ENCODE measurements around the gene ACTR1A.

The ACTR1A gene

DNA sequence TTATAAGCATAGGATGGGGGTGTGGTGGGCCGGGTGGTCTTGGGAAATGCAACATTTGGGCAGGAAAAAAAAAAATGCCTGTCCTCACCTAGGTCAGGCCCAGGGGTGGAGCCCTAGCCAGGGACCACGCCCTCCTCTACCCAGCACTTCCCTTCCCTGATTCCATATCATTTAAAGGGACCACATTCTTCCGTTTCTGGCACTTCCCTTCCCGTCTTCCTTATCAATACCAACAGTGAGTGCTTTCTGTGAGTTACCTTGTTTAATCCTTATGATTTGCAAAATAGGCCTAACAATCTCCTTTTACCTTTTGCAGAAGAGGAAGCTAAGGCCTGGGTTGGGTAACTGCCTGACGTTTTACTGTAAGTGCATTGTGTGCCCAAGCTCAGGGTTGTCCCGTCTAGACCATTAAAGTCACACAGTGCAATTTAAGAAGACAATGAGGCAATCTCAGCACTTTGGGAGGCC is 34.5 kb downstream of the ACTR1A start:
- POLR2A ChIA-PET, result interaction anchor here (1.6 to 3.2 kb wide), 2 partner anchors 36 to 47 kb away, joined by 6 to 11 read pairs; partner anchors contain the start of genes CUEDC2 and FBXL15

GRCh38 chr10:102467318-102467717 is 35.2 kb downstream of the ACTR1A start:
- POLR2A ChIA-PET, result interaction anchor here (3.2 kb wide), 1 partner anchor 35 kb away, joined by 11 read pairs; the partner anchor contains the start of gene CUEDC2
- no peak for DNase-seq (ENCODE audit: extremely low spot score)
- TF ChIP-seq CTBP1 (IDR thresholded peaks at IDR 0.05; ENCODE audit: borderline replicate concordance), result no peak
- no peak for TF ChIP-seq BHLHE40 (IDR thresholded peaks at IDR 0.05; ENCODE audit: borderline replicate concordance)
- no peak for TF ChIP-seq SUZ12 (IDR thresholded peaks at IDR 0.05)
- TF ChIP-seq ZNF384 (IDR thresholded peaks at IDR 0.05), result no peak
- TF ChIP-seq TARDBP (IDR thresholded peaks at IDR 0.05), result no peak
- no peak for TF ChIP-seq FOXA1 (IDR thresholded peaks at IDR 0.05)
- no peak for TF ChIP-seq LEF1 (IDR thresholded peaks at IDR 0.05; ENCODE audit: borderline replicate concordance)
- TF ChIP-seq FOXK2 (IDR thresholded peaks at IDR 0.05), result no peak
- TF ChIP-seq ARNT (IDR thresholded peaks at IDR 0.05), result no peak
- TF ChIP-seq SP1 (IDR thresholded peaks at IDR 0.05), result no peak
- TF ChIP-seq HDGF (IDR thresholded peaks at IDR 0.05; ENCODE audit: borderline replicate concordance), result no peak
- TF ChIP-seq, protein P1, sequence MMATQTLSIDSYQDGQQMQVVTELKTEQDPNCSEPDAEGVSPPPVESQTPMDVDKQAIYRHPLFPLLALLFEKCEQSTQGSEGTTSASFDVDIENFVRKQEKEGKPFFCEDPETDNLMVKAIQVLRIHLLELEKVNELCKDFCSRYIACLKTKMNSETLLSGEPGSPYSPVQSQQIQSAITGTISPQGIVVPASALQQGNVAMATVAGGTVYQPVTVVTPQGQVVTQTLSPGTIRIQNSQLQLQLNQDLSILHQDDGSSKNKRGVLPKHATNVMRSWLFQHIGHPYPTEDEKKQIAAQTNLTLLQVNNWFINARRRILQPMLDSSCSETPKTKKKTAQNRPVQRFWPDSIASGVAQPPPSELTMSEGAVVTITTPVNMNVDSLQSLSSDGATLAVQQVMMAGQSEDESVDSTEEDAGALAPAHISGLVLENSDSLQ (IDR thresholded peaks at IDR 0.05), result no peak
- no peak for TF ChIP-seq FOXM1 (IDR thresholded peaks at IDR 0.05; ENCODE audit: borderline replicate concordance)
- TF ChIP-seq L3MBTL2 (conservative IDR thresholded peaks at IDR 0.05), result no peak
- no peak for TF ChIP-seq ELF4 (IDR thresholded peaks at IDR 0.05)
- no peak for TF ChIP-seq NFRKB (IDR thresholded peaks at IDR 0.05)
- CTCF ChIA-PET, result no interaction called here

More for the DNA sequence above, 34.5 kb downstream of the ACTR1A start:
- CTCF ChIA-PET, result no interaction called here
- TF ChIP-seq ZNF384 (IDR thresholded peaks at IDR 0.05) (no peak), NFRKB (IDR thresholded peaks at IDR 0.05) (no peak), FOXA1 (IDR thresholded peaks at IDR 0.05) (no peak), FOXM1 (IDR thresholded peaks at IDR 0.05; ENCODE audit: borderline replicate concordance) (no peak), ARNT (IDR thresholded peaks at IDR 0.05) (no peak), SUZ12 (IDR thresholded peaks at IDR 0.05) (no peak), HDGF (IDR thresholded peaks at IDR 0.05; ENCODE audit: borderline replicate concordance) (no peak), TARDBP (IDR thresholded peaks at IDR 0.05) (no peak), CTBP1 (IDR thresholded peaks at IDR 0.05; ENCODE audit: borderline replicate concordance) (no peak), ELF4 (IDR thresholded peaks at IDR 0.05) (no peak), BHLHE40 (IDR thresholded peaks at IDR 0.05; ENCODE audit: borderline replicate concordance) (no peak), LEF1 (IDR thresholded peaks at IDR 0.05; ENCODE audit: borderline replicate concordance) (no peak), FOXK2 (IDR thresholded peaks at IDR 0.05) (no peak), SP1 (IDR thresholded peaks at IDR 0.05) (no peak), L3MBTL2 (conservative IDR thresholded peaks at IDR 0.05) (no peak)
- TF ChIP-seq, protein P1 (IDR thresholded peaks at IDR 0.05), result no peak
- no peak for DNase-seq (ENCODE audit: extremely low spot score)

DNA sequence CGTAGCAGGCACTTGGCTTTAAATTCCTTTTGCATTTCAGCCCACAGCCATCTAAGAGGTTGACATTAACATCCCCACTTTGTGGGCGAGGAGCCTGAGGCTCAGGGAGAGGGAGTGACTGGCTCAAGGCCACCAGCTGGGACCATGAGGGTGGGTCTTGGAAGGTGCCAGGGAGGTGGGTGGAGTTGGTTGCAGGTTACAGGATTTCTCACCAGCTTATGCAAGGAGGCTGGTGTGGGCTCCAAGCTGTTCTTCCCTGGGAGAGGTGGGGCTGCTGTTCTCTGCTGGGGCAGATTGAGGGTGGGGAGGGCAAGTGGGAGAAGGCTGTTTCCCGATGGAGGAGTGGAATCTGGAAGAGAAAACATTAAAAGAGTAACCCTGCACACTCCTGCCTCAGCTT is 37.0 kb downstream of the ACTR1A start:
- POLR2A ChIA-PET, result interaction anchor here (1.1 to 3.2 kb wide), 2 partner anchors 15 to 33 kb away, joined by 4 to 11 read pairs; partner anchors contain the start of gene CUEDC2
- TF ChIP-seq ELF4 (IDR thresholded peaks at IDR 0.05) (no peak), LEF1 (IDR thresholded peaks at IDR 0.05; ENCODE audit: borderline replicate concordance) (no peak), NFRKB (IDR thresholded peaks at IDR 0.05) (no peak), BHLHE40 (IDR thresholded peaks at IDR 0.05; ENCODE audit: borderline replicate concordance) (no peak), TARDBP (IDR thresholded peaks at IDR 0.05) (no peak), SP1 (IDR thresholded peaks at IDR 0.05) (no peak), FOXA1 (IDR thresholded peaks at IDR 0.05) (no peak), CTBP1 (IDR thresholded peaks at IDR 0.05; ENCODE audit: borderline replicate concordance) (no peak), FOXM1 (IDR thresholded peaks at IDR 0.05; ENCODE audit: borderline replicate concordance) (no peak), ARNT (IDR thresholded peaks at IDR 0.05) (no peak), L3MBTL2 (conservative IDR thresholded peaks at IDR 0.05) (no peak), SUZ12 (IDR thresholded peaks at IDR 0.05) (no peak), FOXK2 (IDR thresholded peaks at IDR 0.05) (no peak), HDGF (IDR thresholded peaks at IDR 0.05; ENCODE audit: borderline replicate concordance) (no peak)
- TF ChIP-seq, protein P1 (IDR thresholded peaks at IDR 0.05), result no peak
- DNase-seq (ENCODE audit: extremely low spot score), result no peak
- CTCF ChIA-PET, result interaction anchor here (0.9 kb wide), 1 partner anchor 13 kb away, joined by 3 read pairs; no protein-coding TSS in a partner anchor

- ChIA-PET POLR2A (interaction anchor here (3.6 to 4.9 kb wide), 3 partner anchors 13 to 43 kb away, joined by 23 to 101 read pairs (median 41); partner anchors contain the start of genes C10orf95, CUEDC2 and FBXL15), CTCF (interaction anchor here (2.8 kb wide), 1 partner anchor 11 kb away, joined by 24 read pairs; the partner anchor contains the start of gene C10orf95)
- TF ChIP-seq HDGF (IDR thresholded peaks at IDR 0.05; ENCODE audit: borderline replicate concordance) (no peak), SUZ12 (IDR thresholded peaks at IDR 0.05) (no peak), TARDBP (IDR thresholded peaks at IDR 0.05) (no peak), FOXM1 (IDR thresholded peaks at IDR 0.05; ENCODE audit: borderline replicate concordance) (no peak), SP1 (IDR thresholded peaks at IDR 0.05) (no peak), CTBP1 (IDR thresholded peaks at IDR 0.05; ENCODE audit: borderline replicate concordance) (no peak), FOXA1 (IDR thresholded peaks at IDR 0.05) (no peak), BHLHE40 (IDR thresholded peaks at IDR 0.05; ENCODE audit: borderline replicate concordance) (no peak), FOXK2 (IDR thresholded peaks at IDR 0.05) (no peak), ARNT (IDR thresholded peaks at IDR 0.05) (no peak), LEF1 (IDR thresholded peaks at IDR 0.05; ENCODE audit: borderline replicate concordance) (no peak)
- DNase-seq (ENCODE audit: extremely low spot score), result no peak
These were observed 38.5 kb downstream of the ACTR1A start for GRCh38 chr10:102463983-102464382.

GRCh38 chr10:102462512-102463054 is 39.9 kb downstream of the ACTR1A start:
- TF ChIP-seq ARNT (IDR thresholded peaks at IDR 0.05), result no peak
- TF ChIP-seq LEF1 (IDR thresholded peaks at IDR 0.05; ENCODE audit: borderline replicate concordance), result no peak
- no peak for TF ChIP-seq L3MBTL2 (conservative IDR thresholded peaks at IDR 0.05)
- TF ChIP-seq FOXA1 (IDR thresholded peaks at IDR 0.05), result no peak
- TF ChIP-seq SP1 (IDR thresholded peaks at IDR 0.05), result no peak
- TF ChIP-seq FOXK2 (IDR thresholded peaks at IDR 0.05), result no peak
- TF ChIP-seq FOXM1 (IDR thresholded peaks at IDR 0.05; ENCODE audit: borderline replicate concordance), result no peak
- TF ChIP-seq CTBP1 (IDR thresholded peaks at IDR 0.05; ENCODE audit: borderline replicate concordance), result no peak
- TF ChIP-seq ZNF384 (IDR thresholded peaks at IDR 0.05), result no peak
- TF ChIP-seq TARDBP (IDR thresholded peaks at IDR 0.05), result no peak
- TF ChIP-seq, protein P1 (IDR thresholded peaks at IDR 0.05), result no peak
- no peak for TF ChIP-seq NFRKB (IDR thresholded peaks at IDR 0.05)
- no peak for TF ChIP-seq BHLHE40 (IDR thresholded peaks at IDR 0.05; ENCODE audit: borderline replicate concordance)
- no peak for TF ChIP-seq ELF4 (IDR thresholded peaks at IDR 0.05)
- no peak for TF ChIP-seq HDGF (IDR thresholded peaks at IDR 0.05; ENCODE audit: borderline replicate concordance)
- CTCF ChIA-PET, result interaction anchor here (0.7 to 2.8 kb wide), 5 partner anchors 10 to 63 kb away, joined by 3 to 24 read pairs (median 3); partner anchors contain the start of gene C10orf95
- no peak for DNase-seq (ENCODE audit: extremely low spot score)
- POLR2A ChIA-PET, result interaction anchor here (0.6 to 4.9 kb wide), 12 partner anchors 9 to 514 kb away, joined by 3 to 101 read pairs (median 4); partner anchors contain the start of genes C10orf95, CUEDC2, FBXL15 and SUFU

All from HEK293T (cell line).